Lower leg skin (tissue), 4 donors: ENCODE results near the gene DHX40. TPM values are rescaled to one million over a fixed set of nuclear protein-coding genes. Genes with fewer than 3 reads are reported as not detected.

Source experiments
- DNase-seq, 2 donors: peaks; one replicate each; pipeline ENCODE4 v3.0.0-alpha.2; 2019; ENCODE audit warnings: low spot score in 2 of 2
- H3K4me3 ChIP-seq: fragments of 200-600 bp; sonication (generic); 2 replicates; pipeline ENCODE4 v1.5.1; 2017; ENCODE audit warnings: mild to moderate bottlenecking, low read depth; ENCODE audit not compliant: poor library complexity, severe bottlenecking
- POLR2A ChIP-seq, 2 donors: fragments of 450-650 bp; IDR thresholded peaks; one replicate each; pipeline ENCODE4 v1.6.1; 2016 to 2017; ENCODE audit warnings: antibody characterized with exemption in 2 of 2, mild to moderate bottlenecking in 1 of 2, moderate library complexity in 1 of 2
- WGBS, 2 donors: methylation state at CpG; one replicate each; pipeline ENCODE4 v1.1.5; 2018; 5-methylcytosine and 5-hydroxymethylcytosine counted together
- intact Hi-C: fragments of 100-400 bp; cut with DNase I; formaldehyde crosslinking; loops from one replicate; pipeline ENCODE4 v1.15.0; 2023; ENCODE audit warnings: low total_unique reads
- total RNA-seq, 4 donors: library from RNA; depleted of rRNA; stranded (reverse); fragments of >200 nt; gene quantifications; one replicate each; pipeline ENCODE4 v1.1.0, GENCODE V29; 2016
- TF ChIP-seq, protein P1 (sequence below), 3 donors: fragments of 450-650 bp; IDR thresholded peaks; one replicate each; pipeline ENCODE4 v1.5.1; 2016; ENCODE audit warnings: antibody characterized with exemption in 3 of 3, mild to moderate bottlenecking in 3 of 3, moderate library complexity in 2 of 3

DHX40 gene
- total RNA-seq, 4 donors from 2014 or later, result 35.1 to 57.3 (median 49.9) TPM

DNA sequence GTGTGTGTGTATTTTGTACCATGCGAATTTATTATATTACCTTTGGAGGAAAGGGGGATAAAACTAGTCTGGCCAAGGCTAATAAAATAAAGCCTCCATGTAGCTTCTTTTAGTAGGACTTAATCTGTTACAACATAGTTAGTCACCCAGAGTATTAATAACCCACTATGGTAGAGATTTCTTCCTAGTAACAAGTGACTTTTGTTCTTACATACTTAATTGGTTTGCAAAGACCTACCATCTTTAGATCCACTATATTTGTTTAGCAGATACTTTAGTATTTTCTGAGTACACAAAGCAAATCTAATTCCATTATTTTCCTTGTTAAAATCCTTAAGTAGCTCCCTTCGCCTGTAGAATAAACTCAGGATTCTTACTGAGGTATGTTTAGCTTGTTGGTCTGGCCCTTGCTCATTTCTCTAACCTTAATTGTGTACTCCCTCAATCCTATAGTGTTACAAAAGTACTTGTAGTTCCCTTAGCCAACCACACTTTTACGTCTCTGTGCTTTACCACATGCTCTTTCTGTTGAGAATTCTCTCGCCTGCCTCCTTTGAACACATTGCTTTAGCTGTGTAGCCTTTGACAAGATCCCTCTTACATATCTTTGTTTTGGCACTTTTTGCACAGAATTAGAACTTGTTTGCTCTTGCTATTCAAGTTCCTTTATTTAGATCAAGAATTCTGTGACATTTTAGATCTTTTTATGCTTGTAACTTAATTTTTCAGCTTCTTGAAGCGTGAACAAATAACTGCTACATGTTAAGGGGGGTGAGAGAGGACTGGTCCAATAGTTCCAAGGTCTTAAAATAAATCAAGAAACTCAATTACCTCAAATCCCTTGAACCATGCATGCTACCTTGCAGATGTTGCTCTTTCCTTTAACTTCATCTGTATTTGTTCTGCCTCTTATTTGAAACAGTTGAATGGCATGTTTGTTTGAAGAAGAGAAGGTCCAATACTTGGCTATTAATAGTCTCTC lies 78.0 kb downstream of the DHX40 start:
- 83 to 85% methylated on average over 5 of the region's 5 CpGs for WGBS, 2 donors
- DNase-seq, result no peak
- no peak overlapping the region for H3K4me3 ChIP-seq
- TF ChIP-seq, protein P1, sequence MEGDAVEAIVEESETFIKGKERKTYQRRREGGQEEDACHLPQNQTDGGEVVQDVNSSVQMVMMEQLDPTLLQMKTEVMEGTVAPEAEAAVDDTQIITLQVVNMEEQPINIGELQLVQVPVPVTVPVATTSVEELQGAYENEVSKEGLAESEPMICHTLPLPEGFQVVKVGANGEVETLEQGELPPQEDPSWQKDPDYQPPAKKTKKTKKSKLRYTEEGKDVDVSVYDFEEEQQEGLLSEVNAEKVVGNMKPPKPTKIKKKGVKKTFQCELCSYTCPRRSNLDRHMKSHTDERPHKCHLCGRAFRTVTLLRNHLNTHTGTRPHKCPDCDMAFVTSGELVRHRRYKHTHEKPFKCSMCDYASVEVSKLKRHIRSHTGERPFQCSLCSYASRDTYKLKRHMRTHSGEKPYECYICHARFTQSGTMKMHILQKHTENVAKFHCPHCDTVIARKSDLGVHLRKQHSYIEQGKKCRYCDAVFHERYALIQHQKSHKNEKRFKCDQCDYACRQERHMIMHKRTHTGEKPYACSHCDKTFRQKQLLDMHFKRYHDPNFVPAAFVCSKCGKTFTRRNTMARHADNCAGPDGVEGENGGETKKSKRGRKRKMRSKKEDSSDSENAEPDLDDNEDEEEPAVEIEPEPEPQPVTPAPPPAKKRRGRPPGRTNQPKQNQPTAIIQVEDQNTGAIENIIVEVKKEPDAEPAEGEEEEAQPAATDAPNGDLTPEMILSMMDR (IDR thresholded peaks at IDR 0.05), result no peak
- TF ChIP-seq POLR2A (IDR thresholded peaks at IDR 0.05), result no peak
- intact Hi-C loops, result no loop called here

GRCh38 chr17:59647288-59647687 lies 81.9 kb downstream of the DHX40 start:
- intact Hi-C loops, result no loop called here
- no peak for TF ChIP-seq POLR2A (IDR thresholded peaks at IDR 0.05)
- TF ChIP-seq, protein P1 (IDR thresholded peaks at IDR 0.05), result no peak
- H3K4me3 ChIP-seq, result no peak overlapping the region
- WGBS, 2 donors, result 90% methylated on average over 6 of the region's 6 CpGs
- DNase-seq, result no peak

GRCh38 chr17:59649886-59650285 lies 84.5 kb downstream of the DHX40 start:
- TF ChIP-seq, protein P1 (IDR thresholded peaks at IDR 0.05), result no peak
- no peak for TF ChIP-seq POLR2A (IDR thresholded peaks at IDR 0.05)
- no peak overlapping the region for H3K4me3 ChIP-seq
- intact Hi-C loops, result no loop called here
- DNase-seq, result no peak

DNA sequence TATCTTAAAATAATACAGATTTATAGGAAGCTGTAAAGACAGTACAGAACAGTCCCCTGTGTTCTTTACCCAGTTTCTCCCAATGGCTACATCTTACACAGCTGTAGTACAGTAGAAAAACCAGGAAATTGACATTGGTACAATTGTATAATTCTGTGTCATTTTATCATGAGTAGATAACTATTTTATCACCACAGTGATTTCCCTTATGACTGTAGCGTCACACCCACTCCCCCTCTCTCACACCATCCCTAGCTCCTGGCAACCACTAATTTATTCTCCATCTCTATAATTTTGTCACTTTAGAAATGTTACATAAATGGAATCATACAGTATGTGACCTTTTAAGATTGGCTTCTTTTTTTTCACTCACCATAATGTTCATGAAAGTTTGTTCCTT lies 85.2 kb downstream of the DHX40 start:
- no peak overlapping the region for H3K4me3 ChIP-seq
- intact Hi-C loops, result no loop called here
- 90 to 91% methylated on average over 1 of the region's 1 CpG for WGBS, 2 donors
- no peak for DNase-seq
- TF ChIP-seq, protein P1 (IDR thresholded peaks at IDR 0.05), result no peak
- no peak for TF ChIP-seq POLR2A (IDR thresholded peaks at IDR 0.05)

- H3K4me3 ChIP-seq, result no peak overlapping the region
- TF ChIP-seq POLR2A (IDR thresholded peaks at IDR 0.05), result no peak
- TF ChIP-seq, protein P1 (IDR thresholded peaks at IDR 0.05), result no peak
- intact Hi-C loops, result no loop called here
- no peak for DNase-seq
Measured at GRCh38 chr17:59651346-59651745, 85.9 kb downstream of the DHX40 start.
